HEK293T (cell line): ENCODE measurements around the gene CLEC2A.

Source experiments
- CTCF ChIA-PET: fragments of 350-600 bp; formaldehyde crosslinking; extraction: SDS; loops from one replicate; lab custom pipeline; 2021; ENCODE audit warnings: antibody characterized with exemption, inconsistent platforms; lab: Yijun Ruan, JAX
- POLR2A ChIA-PET: fragments of 350-600 bp; formaldehyde crosslinking; extraction: SDS; loops from one replicate; lab custom pipeline; 2020; ENCODE audit warnings: antibody characterized with exemption, inconsistent platforms; lab: Yijun Ruan, JAX
- DNase-seq: peaks from one replicate; pipeline ENCODE4 v3.0.0; 2012; ENCODE audit warnings: mixed read lengths; ENCODE audit errors: extremely low spot score
- ARNT ChIP-seq: fragments of 450-650 bp; IDR thresholded peaks from 2 replicates; pipeline ENCODE4 v1.6.1; 2017; ENCODE audit warnings: mild to moderate bottlenecking
- BHLHE40 ChIP-seq: fragments of 450-650 bp; IDR thresholded peaks from 2 replicates; pipeline ENCODE4 v1.6.1; 2016; ENCODE audit warnings: mild to moderate bottlenecking, moderate library complexity, borderline replicate concordance
- CTBP1 ChIP-seq: fragments of 450-650 bp; IDR thresholded peaks from 2 replicates; pipeline ENCODE4 v1.6.1; 2016; ENCODE audit warnings: borderline replicate concordance
- ELF4 ChIP-seq: fragments of 450-650 bp; IDR thresholded peaks from 2 replicates; pipeline ENCODE4 v1.6.1; 2017; ENCODE audit warnings: antibody characterized with exemption
- FOXA1 ChIP-seq: fragments of 450-650 bp; IDR thresholded peaks from 2 replicates; pipeline ENCODE4 v1.6.1; 2016; ENCODE audit warnings: mild to moderate bottlenecking
- FOXK2 ChIP-seq: fragments of 450-650 bp; IDR thresholded peaks from 2 replicates; pipeline ENCODE4 v1.6.1; 2016; ENCODE audit warnings: mild to moderate bottlenecking
- FOXM1 ChIP-seq: fragments of 450-650 bp; IDR thresholded peaks from 2 replicates; pipeline ENCODE4 v1.6.1; 2017; ENCODE audit warnings: mild to moderate bottlenecking, borderline replicate concordance
- HDGF ChIP-seq: fragments of 450-650 bp; IDR thresholded peaks from 2 replicates; pipeline ENCODE4 v1.6.1; 2017; ENCODE audit warnings: antibody characterized with exemption, borderline replicate concordance
- L3MBTL2 ChIP-seq: fragments of 450-650 bp; conservative IDR thresholded peaks from 2 replicates; pipeline ENCODE4 v1.6.1; 2016; ENCODE audit warnings: mild to moderate bottlenecking
- LEF1 ChIP-seq: fragments of 450-650 bp; IDR thresholded peaks from 2 replicates; pipeline ENCODE4 v1.6.1; 2017; ENCODE audit warnings: mild to moderate bottlenecking, borderline replicate concordance
- NFRKB ChIP-seq: fragments of 450-650 bp; IDR thresholded peaks from 2 replicates; pipeline ENCODE4 v1.6.1; 2016; ENCODE audit warnings: mild to moderate bottlenecking, moderate library complexity
- SP1 ChIP-seq: fragments of 450-650 bp; IDR thresholded peaks from 2 replicates; pipeline ENCODE4 v1.6.1; 2017
- SUZ12 ChIP-seq: fragments of 450-650 bp; IDR thresholded peaks from 2 replicates; pipeline ENCODE4 v1.6.1; 2016; ENCODE audit warnings: mild to moderate bottlenecking
- TARDBP ChIP-seq: fragments of 450-650 bp; IDR thresholded peaks from 2 replicates; pipeline ENCODE4 v1.6.1; 2016
- ZNF384 ChIP-seq: fragments of 450-650 bp; IDR thresholded peaks from 2 replicates; pipeline ENCODE4 v1.6.1; 2016
- TF ChIP-seq, protein P1 (sequence below): fragments of 450-650 bp; IDR thresholded peaks from 2 replicates; pipeline ENCODE4 v1.6.1; 2016

Gene CLEC2A

DNA sequence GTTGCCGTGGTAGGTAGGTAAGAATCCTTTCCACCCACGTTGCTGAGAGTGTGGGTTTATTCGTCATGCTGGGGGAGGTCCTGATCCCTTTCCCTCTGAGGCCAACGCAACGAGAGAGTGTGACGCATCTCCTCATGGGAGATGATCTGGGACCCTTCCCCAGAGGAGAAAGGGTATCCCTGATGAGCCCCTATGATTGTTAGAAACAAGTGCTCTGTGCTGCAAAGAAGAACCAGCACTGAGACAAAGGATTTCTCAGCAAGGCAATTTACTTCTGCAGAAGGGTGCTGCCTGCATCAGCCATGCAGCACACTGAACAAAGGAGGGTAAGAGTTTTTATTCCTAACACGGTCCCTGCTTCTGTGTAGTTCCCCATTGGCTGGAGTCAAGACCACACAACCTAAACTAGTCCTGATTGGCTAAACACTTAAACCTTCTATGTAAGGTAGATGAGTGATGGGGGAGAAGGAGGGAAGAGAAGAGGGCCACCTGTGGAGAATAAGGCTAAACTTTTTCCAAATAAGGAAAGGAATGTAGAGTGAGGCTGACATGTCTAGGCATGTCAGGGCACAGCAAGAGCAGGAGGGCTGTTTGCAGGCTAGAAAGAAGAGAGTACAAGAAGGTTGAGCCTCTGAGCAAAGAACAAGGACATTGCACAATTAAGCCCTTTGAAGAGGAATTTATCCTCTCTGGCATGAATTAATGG is 21.3 kb downstream of the CLEC2A start:
- TF ChIP-seq CTBP1 (no peak), HDGF (no peak), SP1 (no peak), ELF4 (no peak), FOXA1 (no peak), TARDBP (no peak), BHLHE40 (no peak), ZNF384 (no peak), L3MBTL2 (no peak), LEF1 (no peak)
- CTCF ChIA-PET = no interaction called here
- POLR2A ChIA-PET = no interaction called here

DNA sequence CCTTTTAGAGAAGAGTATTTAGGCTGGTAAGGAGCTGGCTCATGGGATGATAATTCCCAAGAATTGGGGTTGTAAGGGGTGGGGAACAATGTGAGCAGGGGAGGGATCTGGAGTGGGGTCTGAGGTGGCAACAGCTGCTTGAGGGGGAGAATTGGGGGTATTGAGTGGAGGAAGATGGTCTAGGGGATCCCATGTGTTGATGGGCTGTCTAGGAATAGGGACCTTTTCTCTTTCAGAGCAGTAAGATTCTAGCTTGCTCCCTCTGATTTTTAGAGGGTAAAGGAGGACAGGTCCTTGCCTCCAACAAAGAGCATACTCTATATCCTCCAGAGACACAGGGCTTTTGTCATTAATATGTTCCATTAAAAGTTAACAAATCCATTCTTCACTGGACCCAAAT is 22.4 kb downstream of the CLEC2A start:
- DNase-seq = no peak
- CTCF ChIA-PET = no interaction called here
- POLR2A ChIA-PET = no interaction called here
- TF ChIP-seq SP1 (no peak), FOXA1 (no peak), SUZ12 (no peak), HDGF (no peak), LEF1 (no peak), ZNF384 (no peak), TARDBP (no peak), NFRKB (no peak), L3MBTL2 (no peak), FOXK2 (no peak)

More for the DNA sequence above, 21.3 kb downstream of the CLEC2A start:
- DNase-seq = no peak

- ChIA-PET CTCF (no interaction called here), POLR2A (no interaction called here)
- DNase-seq = no peak
- TF ChIP-seq LEF1 (no peak), L3MBTL2 (no peak), ZNF384 (no peak), FOXA1 (no peak), FOXM1 (no peak), ARNT (no peak), CTBP1 (no peak), HDGF (no peak), ELF4 (no peak), NFRKB (no peak), TARDBP (no peak), SP1 (no peak), FOXK2 (no peak), SUZ12 (no peak), BHLHE40 (no peak)
- TF ChIP-seq, protein P1, sequence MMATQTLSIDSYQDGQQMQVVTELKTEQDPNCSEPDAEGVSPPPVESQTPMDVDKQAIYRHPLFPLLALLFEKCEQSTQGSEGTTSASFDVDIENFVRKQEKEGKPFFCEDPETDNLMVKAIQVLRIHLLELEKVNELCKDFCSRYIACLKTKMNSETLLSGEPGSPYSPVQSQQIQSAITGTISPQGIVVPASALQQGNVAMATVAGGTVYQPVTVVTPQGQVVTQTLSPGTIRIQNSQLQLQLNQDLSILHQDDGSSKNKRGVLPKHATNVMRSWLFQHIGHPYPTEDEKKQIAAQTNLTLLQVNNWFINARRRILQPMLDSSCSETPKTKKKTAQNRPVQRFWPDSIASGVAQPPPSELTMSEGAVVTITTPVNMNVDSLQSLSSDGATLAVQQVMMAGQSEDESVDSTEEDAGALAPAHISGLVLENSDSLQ = no peak
Observed at GRCh38 chr12:9908350-9908749, 23.8 kb downstream of the CLEC2A start.

GRCh38 chr12:9907769-9908168 is 24.4 kb downstream of the CLEC2A start:
- ChIA-PET CTCF (no interaction called here), POLR2A (no interaction called here)
- TF ChIP-seq NFRKB (no peak), HDGF (no peak), L3MBTL2 (no peak), LEF1 (no peak), CTBP1 (no peak), FOXA1 (no peak), FOXM1 (no peak), FOXK2 (no peak)
- TF ChIP-seq, protein P1 = no peak

DNA sequence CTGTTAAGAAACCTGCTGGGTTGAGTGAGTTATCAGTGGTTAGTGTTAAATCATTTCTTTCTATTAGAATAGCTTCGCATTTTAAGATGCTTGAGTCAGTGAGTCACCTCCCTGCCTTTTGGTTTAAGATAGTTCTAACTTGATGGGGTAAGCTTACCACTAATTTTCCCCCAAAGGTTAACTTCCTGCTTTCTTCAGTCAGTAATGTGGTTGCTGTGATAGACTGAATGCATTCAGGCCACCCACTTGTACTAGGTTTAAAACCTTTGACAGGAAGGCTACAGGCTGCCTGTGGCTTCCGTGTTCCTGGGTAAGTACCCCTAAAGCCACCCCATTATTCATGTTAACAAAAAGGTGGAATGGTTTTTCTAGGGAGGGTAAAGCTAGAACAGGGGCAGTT is 25.3 kb downstream of the CLEC2A start:
- CTCF ChIA-PET = no interaction called here
- POLR2A ChIA-PET = no interaction called here
- DNase-seq = no peak
- TF ChIP-seq L3MBTL2 (no peak), TARDBP (no peak), FOXM1 (no peak), CTBP1 (no peak), BHLHE40 (no peak), HDGF (no peak), FOXA1 (no peak), NFRKB (no peak)

More at GRCh38 chr12:9907769-9908168, 24.4 kb downstream of the CLEC2A start:
- no peak for DNase-seq

GRCh38 chr12:9902539-9903228 is 29.5 kb downstream of the CLEC2A start:
- TF ChIP-seq TARDBP (no peak), L3MBTL2 (no peak), FOXK2 (no peak), HDGF (no peak), FOXM1 (no peak), FOXA1 (no peak), SUZ12 (no peak)
- TF ChIP-seq, protein P1 = no peak
- CTCF ChIA-PET = no interaction called here
- DNase-seq = no peak
- POLR2A ChIA-PET = no interaction called here
